Left ventricle myocardium superior (tissue), 1 donor: ENCODE measurements around the gene DPYSL3. TPM values are rescaled to one million over a fixed set of nuclear protein-coding genes. Genes with fewer than 3 reads are reported as not detected.
"Not testable (repeated sequence)": the region's sequence is repeated elsewhere in the genome, so short reads cannot be mapped to it uniquely, and the experiment has no call there.

Experiments used
- ATAC-seq: fragments of 200-7000 bp; cut with Tn5 transposase; one replicate; pipeline ENCODE4 v1.9.1; 2020; ENCODE audit warnings: mild to moderate bottlenecking, moderate library complexity
- DNase-seq: peaks from one replicate; pipeline ENCODE4 v3.0.0-alpha.2; 2020
- intact Hi-C: fragments of 100-400 bp; cut with micrococcal nuclease; formaldehyde crosslinking; loops from one replicate; pipeline ENCODE4 v1.11.0; 2022
- total RNA-seq: library from RNA; stranded (reverse); fragmentation: NEBNext Ultra II Directional; extraction: Animal tissue kit (Norgen Biotek cat#: 25700); gene quantifications from one replicate; pipeline ENCODE4 v1.2.1, GENCODE V29; 2021
- donor health status: DM: no; HTN: yes; CAD: no; lungs with severe emphysema.

Gene DPYSL3
- total RNA-seq, 1 donor from 2014 or later: 19.5 TPM

GRCh38 chr5:147390654-147391225 lies 119.1 kb downstream of the DPYSL3 start:
- intact Hi-C loops: no loop called here
- ATAC-seq (no peak), DNase-seq (no peak)

GRCh38 chr5:147388184-147389108 lies 121.4 kb downstream of the DPYSL3 start:
- DNase-seq: no peak
- intact Hi-C loops: no loop called here
- no peak for ATAC-seq

- no peak for DNase-seq
- ATAC-seq: no peak
- intact Hi-C loops: no loop called here
These were observed 122.8 kb downstream of the DPYSL3 start for GRCh38 chr5:147387109-147387508.

GRCh38 chr5:147384346-147385193 lies 125.3 kb downstream of the DPYSL3 start:
- intact Hi-C loops: no loop called here
- no peak for DNase-seq
- ATAC-seq: no peak

- peak; percentile 54 for ATAC-seq
- intact Hi-C loops: no loop called here
- no peak for DNase-seq
These were observed 127.1 kb downstream of the DPYSL3 start for GRCh38 chr5:147382776-147383175.

- DNase-seq: no peak
- intact Hi-C loops: no loop called here
- no peak for ATAC-seq
These were observed 128.3 kb downstream of the DPYSL3 start for GRCh38 chr5:147381555-147381954.

GRCh38 chr5:147377682-147378081 lies 132.2 kb downstream of the DPYSL3 start:
- intact Hi-C loops: no loop called here
- no peak for ATAC-seq
- DNase-seq: no peak

- no peak for DNase-seq
- intact Hi-C loops: no loop called here
- ATAC-seq: no peak
These were observed 134.7 kb downstream of the DPYSL3 start for GRCh38 chr5:147375151-147375550.

- no peak for ATAC-seq
- intact Hi-C loops: loop anchor here (5.0 kb wide), 1 partner anchor 151 kb away; no protein-coding TSS in a partner anchor
These were observed 136.5 kb downstream of the DPYSL3 start for GRCh38 chr5:147373328-147373727.

GRCh38 chr5:147372191-147372590 lies 137.7 kb downstream of the DPYSL3 start:
- intact Hi-C loops: loop anchor here (5.0 kb wide), 1 partner anchor 150 kb away; no protein-coding TSS in a partner anchor
- DNase-seq (no peak), ATAC-seq (no peak)

More at GRCh38 chr5:147373328-147373727, 136.5 kb downstream of the DPYSL3 start:
- no peak for DNase-seq

- intact Hi-C loops: loop anchor here (5.0 kb wide), 1 partner anchor 149 kb away; no protein-coding TSS in a partner anchor
- ATAC-seq (no peak), DNase-seq (no peak)
These were observed 138.6 kb downstream of the DPYSL3 start for GRCh38 chr5:147371290-147371689.

- DNase-seq (no peak), ATAC-seq (no peak)
- intact Hi-C loops: loop anchor here (5.0 kb wide), 1 partner anchor 148 kb away; no protein-coding TSS in a partner anchor
These were observed 140.0 kb downstream of the DPYSL3 start for GRCh38 chr5:147369742-147370374.

- ATAC-seq, intact Hi-C loops, DNase-seq: not testable (repeated sequence)
These were observed 142.5 kb downstream of the DPYSL3 start for GRCh38 chr5:147367381-147367780.

- ATAC-seq (no peak), DNase-seq (no peak)
- intact Hi-C loops: no loop called here
These were observed 148.3 kb downstream of the DPYSL3 start for GRCh38 chr5:147361441-147362175.

GRCh38 chr5:147360816-147361215 lies 149.1 kb downstream of the DPYSL3 start:
- intact Hi-C loops: no loop called here
- no peak for ATAC-seq
- no peak for DNase-seq

GRCh38 chr5:147359581-147359980 lies 150.3 kb downstream of the DPYSL3 start:
- ATAC-seq (no peak), DNase-seq (no peak)
- intact Hi-C loops: no loop called here

- DNase-seq (no peak), ATAC-seq (no peak)
- intact Hi-C loops: no loop called here
These were observed 150.8 kb downstream of the DPYSL3 start for GRCh38 chr5:147359101-147359500.

- intact Hi-C loops: no loop called here
- no peak for DNase-seq
- ATAC-seq: no peak
These were observed 160.6 kb downstream of the DPYSL3 start for GRCh38 chr5:147349241-147349640.
